CD4-positive, alpha-beta T cell (primary cell): ENCODE measurements around the gene BTG4. TPM values are rescaled to one million over a fixed set of nuclear protein-coding genes. Genes with fewer than 3 reads are reported as not detected.

Experiments
- ATAC-seq: fragments of 200-7000 bp; cut with Tn5 transposase; one replicate; pipeline ENCODE4 v1.10.0; 2022; ENCODE audit warnings: mild to moderate bottlenecking; ENCODE audit not compliant: poor library complexity
- CTCF ChIA-PET: fragments of 350-600 bp; sonication (Branson Sonifier 250); formaldehyde crosslinking; loops from one replicate; lab custom pipeline; 2021; ENCODE audit warnings: antibody characterized with exemption, inconsistent platforms; lab: Charles Lee
- POLR2A ChIA-PET: fragments of 350-600 bp; sonication (Branson Sonifier 250); formaldehyde crosslinking; loops from one replicate; lab custom pipeline; 2021; ENCODE audit warnings: antibody characterized with exemption, inconsistent platforms; lab: Charles Lee
- DNase-seq, 14 experiments: peaks; one replicate each; pipeline ENCODE4 v3.0.0-alpha.2; 2013 to 2020; ENCODE audit warnings: mixed read lengths in 2 of 14
- H3K27ac ChIP-seq, 2 donors: one replicate each; pipeline versions ENCODE4 v1.5.1 to v1.7.0; 2013; ENCODE audit warnings: low read length in 2 of 2, low read depth in 1 of 2, mild to moderate bottlenecking in 1 of 2
- H3K27me3 ChIP-seq, 2 experiments: 1 replicate in 1 of 2; 2 replicates in 1 of 2; pipeline versions ENCODE4 v1.6.1 to v1.7.0; 2013; ENCODE audit warnings: low read length in 2 of 2, control low read depth in 1 of 2, mild to moderate bottlenecking in 1 of 2, moderate library complexity in 1 of 2; ENCODE audit not compliant: insufficient read depth in 2 of 2, control insufficient read depth in 1 of 2
- H3K36me3 ChIP-seq: one replicate; pipeline ENCODE4 v1.6.1; 2013; ENCODE audit warnings: low read length, control low read depth; ENCODE audit not compliant: insufficient read depth
- H3K4me1 ChIP-seq: one replicate; pipeline ENCODE4 v1.6.1; 2013; ENCODE audit warnings: low read length, control low read depth; ENCODE audit not compliant: insufficient read depth
- H3K4me3 ChIP-seq: one replicate; pipeline ENCODE4 v1.5.1; 2013; ENCODE audit warnings: mild to moderate bottlenecking, low read length, moderate library complexity
- H3K9me3 ChIP-seq, 2 experiments: 1 replicate in 1 of 2; 2 replicates in 1 of 2; pipeline versions ENCODE4 v1.6.1 to v1.7.0; 2013; ENCODE audit warnings: low read length in 2 of 2, mild to moderate bottlenecking in 2 of 2, control low read depth in 1 of 2, moderate library complexity in 1 of 2; ENCODE audit not compliant: control insufficient read depth in 1 of 2, insufficient read depth in 1 of 2
- H3K27ac Mint-ChIP-seq: one replicate; pipeline ENCODE4 v1.8.0; 2020; ENCODE audit warnings: mixed read lengths
- H3K27me3 Mint-ChIP-seq: one replicate; pipeline ENCODE4 v1.8.0; 2021; ENCODE audit warnings: mixed read lengths
- H3K36me3 Mint-ChIP-seq: one replicate; pipeline ENCODE4 v1.8.0; 2021; ENCODE audit warnings: low read depth, mixed read lengths
- H3K4me1 Mint-ChIP-seq: one replicate; pipeline ENCODE4 v1.8.0; 2021; ENCODE audit warnings: low read depth, mixed read lengths
- H3K4me3 Mint-ChIP-seq: one replicate; pipeline ENCODE4 v1.8.0; 2020; ENCODE audit warnings: mild to moderate bottlenecking, mixed read lengths
- H3K9me3 Mint-ChIP-seq: one replicate; pipeline ENCODE4 v1.8.0; 2020; ENCODE audit warnings: mixed read lengths
- CTCF ChIP-seq: fragments of 200-600 bp; IDR thresholded peaks from one replicate; pipeline ENCODE4 v1.8.0; 2022; ENCODE audit warnings: antibody characterized with exemption, mild to moderate bottlenecking
- intact Hi-C, 2 experiments: fragments of 100-400 bp; cut with DNase I in 1 of 2; cut with micrococcal nuclease in 1 of 2; formaldehyde crosslinking; loops; one replicate each; pipeline versions ENCODE4 v1.15.1 to v1.9.0; 2023 to 2025; cut with DNase I, micrococcal nuclease
- total RNA-seq, 174 experiments: library from RNA in 2 of 174; stranded (reverse) in 2 of 174; gene quantifications; one replicate each; pipeline ENCODE4 v1.2.3 and lab custom pipeline; 2021 to 2026

BTG4 gene
- total RNA-seq, 2 experiments from 2014 or later: not detected

GRCh38 chr11:111528557-111528956 lies 16.4 kb upstream of the BTG4 start:
- Mint-ChIP-seq H3K9me3 (no peaks in the 10 kb centered on the region), H3K27ac (peak overlapping the region; percentile 38), H3K4me1 (peaks cover 18% of the 10 kb centered on the region), H3K4me3 (no peak overlapping the region), H3K36me3 (no peaks in the 10 kb centered on the region), H3K27me3 (peaks cover 4% of the 10 kb centered on the region)
- ChIA-PET POLR2A (no interaction called here), CTCF (interaction anchor here (0.6 kb wide), 1 partner anchor 1018 kb away, joined by 3 read pairs; no protein-coding TSS in a partner anchor)
- Histone ChIP-seq H3K4me1 (no peaks in the 10 kb centered on the region), H3K27ac (no peak overlapping the region), H3K27me3 (no peaks in the 10 kb centered on the region), H3K36me3 (no peaks in the 10 kb centered on the region), H3K9me3 (no peaks in the 10 kb centered on the region), H3K4me3 (no peak overlapping the region)
- peak in 5 of 14 experiments; percentile 19 to 75 (median 54) for DNase-seq
- intact Hi-C loops: no loop called here
- ATAC-seq: peak; percentile 83
- TF ChIP-seq CTCF: no peak

GRCh38 chr11:111527279-111527678 lies 15.1 kb upstream of the BTG4 start:
- intact Hi-C loops: no loop called here
- ChIA-PET CTCF (no interaction called here), POLR2A (no interaction called here)
- no peak overlapping the region for H3K27ac ChIP-seq
- ATAC-seq: no peak
- no peaks in the 10 kb centered on the region for H3K9me3 ChIP-seq
- peaks cover 7% of the 10 kb centered on the region for H3K27me3 Mint-ChIP-seq
- no peak for DNase-seq
- no peak overlapping the region for H3K4me3 Mint-ChIP-seq
- no peaks in the 10 kb centered on the region for H3K36me3 ChIP-seq
- no peak overlapping the region for H3K27ac Mint-ChIP-seq
- H3K36me3 Mint-ChIP-seq: no peaks in the 10 kb centered on the region
- no peak overlapping the region for H3K4me3 ChIP-seq
- no peaks in the 10 kb centered on the region for H3K27me3 ChIP-seq
- no peaks in the 10 kb centered on the region for H3K4me1 ChIP-seq
- TF ChIP-seq CTCF: no peak
- H3K9me3 Mint-ChIP-seq: no peaks in the 10 kb centered on the region
- H3K4me1 Mint-ChIP-seq: peaks cover 18% of the 10 kb centered on the region

- H3K36me3 ChIP-seq: no peaks in the 10 kb centered on the region
- CTCF ChIA-PET: no interaction called here
- no peak overlapping the region for H3K27ac Mint-ChIP-seq
- H3K4me3 Mint-ChIP-seq: no peak overlapping the region
- H3K27me3 ChIP-seq: no peaks in the 10 kb centered on the region
- no peaks in the 10 kb centered on the region for H3K9me3 ChIP-seq
- ATAC-seq (no peak), DNase-seq (no peak)
- peaks cover 18% of the 10 kb centered on the region for H3K4me1 Mint-ChIP-seq
- intact Hi-C loops: no loop called here
- H3K27me3 Mint-ChIP-seq: peaks cover 11% of the 10 kb centered on the region
- no peak overlapping the region for H3K27ac ChIP-seq
- no peak overlapping the region for H3K4me3 ChIP-seq
- H3K4me1 ChIP-seq: no peaks in the 10 kb centered on the region
- no peaks in the 10 kb centered on the region for H3K9me3 Mint-ChIP-seq
- POLR2A ChIA-PET: no interaction called here
- no peak for TF ChIP-seq CTCF
- H3K36me3 Mint-ChIP-seq: no peaks in the 10 kb centered on the region
These were observed 14.3 kb upstream of the BTG4 start for GRCh38 chr11:111526501-111526900.
